RCC 7860 (cell line): ENCODE results near the gene CCDC196.

ENCODE experiments used
- DNase-seq: peaks from one replicate; pipeline ENCODE4 v3.0.0-alpha.2; 2015; ENCODE audit warnings: low spot score
- FAIRE-seq: peaks from 2 replicates; lab custom pipeline; 2012; peaks lifted over from hg19 to GRCh38; lab: Jason Lieb, UNC

Gene CCDC196, protein sequence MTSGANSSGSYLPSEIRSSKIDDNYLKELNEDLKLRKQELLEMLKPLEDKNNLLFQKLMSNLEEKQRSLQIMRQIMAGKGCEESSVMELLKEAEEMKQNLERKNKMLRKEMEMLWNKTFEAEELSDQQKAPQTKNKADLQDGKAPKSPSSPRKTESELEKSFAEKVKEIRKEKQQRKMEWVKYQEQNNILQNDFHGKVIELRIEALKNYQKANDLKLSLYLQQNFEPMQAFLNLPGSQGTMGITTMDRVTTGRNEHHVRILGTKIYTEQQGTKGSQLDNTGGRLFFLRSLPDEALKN

DNA sequence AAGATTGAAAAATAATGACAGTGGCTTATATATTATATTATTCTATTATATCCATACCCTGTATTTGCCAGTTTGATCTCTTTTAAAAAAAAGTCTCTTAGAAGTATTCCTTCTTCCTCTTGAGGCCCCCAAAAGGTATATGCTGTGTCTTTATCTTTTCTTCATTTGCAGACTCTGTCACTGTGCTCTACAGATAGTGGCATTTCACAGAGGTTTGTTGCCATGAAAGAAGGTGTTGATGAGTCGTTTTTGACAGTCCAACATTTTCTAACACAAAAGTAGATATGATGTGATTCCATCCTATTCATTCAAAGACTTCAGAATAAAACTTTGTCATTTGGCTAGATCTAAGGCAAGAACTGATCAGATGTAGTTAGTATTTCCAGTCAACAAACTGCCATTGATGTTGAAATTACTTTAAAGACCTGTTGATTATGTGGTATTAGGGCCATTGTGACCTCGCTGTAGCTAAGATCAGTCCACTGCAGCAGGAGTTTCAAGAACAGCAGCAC, at the start of gene CCDC196:
Gene CCDC196, plus strand, starts transcription at position 462 of the 512 bp plus-strand sequence. CDS start 132 bp downstream, outside the sequence.
- no peak for FAIRE-seq

DNA sequence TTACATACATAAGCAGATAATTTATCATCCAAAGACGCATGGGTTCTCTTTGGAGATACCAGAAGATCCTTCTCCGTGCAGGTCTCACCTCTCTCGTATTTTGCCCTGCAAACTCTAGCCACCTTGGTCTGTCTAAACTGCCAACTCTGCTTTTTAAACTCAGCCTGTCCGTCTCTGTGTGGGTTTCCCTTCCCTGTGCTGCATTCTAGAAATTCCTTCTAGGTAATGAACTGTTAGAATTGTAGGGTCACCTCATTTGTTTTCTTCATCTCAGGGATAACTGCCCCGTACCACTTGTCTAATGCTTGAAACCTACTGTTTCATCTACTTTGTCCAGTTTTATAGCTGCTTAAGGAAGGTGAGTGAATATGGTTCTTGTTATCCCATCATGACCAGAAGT, 45.4 kb upstream of the CCDC196 start:
- no peak for DNase-seq
- no peak for FAIRE-seq

More for the DNA sequence above, at the start of gene CCDC196:
- DNase-seq = no peak

DNA sequence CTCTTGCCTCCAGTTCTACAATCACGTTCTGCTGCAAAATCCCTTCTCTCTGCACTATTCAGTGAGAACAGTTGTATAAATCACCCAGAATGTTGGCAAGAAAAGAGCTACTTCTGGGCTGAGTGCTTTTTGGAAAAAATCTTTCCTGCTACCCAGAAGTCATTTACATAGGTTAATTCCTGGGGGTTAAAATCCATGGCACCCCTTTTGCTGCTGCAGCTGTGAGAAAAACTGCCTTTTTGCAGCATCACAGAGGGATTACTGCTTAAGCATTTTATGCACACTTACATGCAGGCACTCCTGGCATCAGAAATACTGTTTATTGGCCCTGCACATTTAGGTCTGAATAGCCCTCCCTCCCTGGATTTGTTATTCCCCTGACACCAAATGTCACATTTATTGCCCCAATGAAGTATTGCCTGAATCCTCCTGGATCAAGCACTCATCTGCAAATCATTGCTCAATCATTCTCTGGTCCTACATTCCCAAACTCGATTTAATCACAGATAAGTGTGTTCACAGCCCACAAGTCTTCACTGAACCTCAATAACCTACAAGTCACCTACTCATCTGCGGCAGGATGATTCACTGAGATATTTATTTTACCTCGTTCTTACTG, 43.1 kb upstream of the CCDC196 start:
- FAIRE-seq (no peak), DNase-seq (peak; percentile 10)

DNA sequence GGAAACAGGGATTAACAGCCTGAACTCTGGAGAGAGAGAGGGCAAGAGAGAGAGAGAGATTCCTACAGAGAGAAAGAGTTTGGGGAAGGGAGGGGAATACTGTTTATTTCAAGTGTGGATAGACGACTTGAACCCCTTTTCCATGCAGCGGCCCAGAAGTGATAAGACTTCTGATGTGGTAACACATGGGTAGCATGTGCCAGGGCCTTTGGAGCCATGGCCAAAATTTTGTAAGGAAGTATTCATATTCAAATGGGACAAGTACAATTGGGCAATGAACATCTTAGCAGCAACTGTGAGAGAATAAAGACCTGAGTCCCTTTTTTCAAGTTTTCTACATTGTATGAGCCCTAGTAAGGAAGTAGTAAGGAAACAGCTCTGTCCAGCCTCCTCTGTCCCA, 42.4 kb upstream of the CCDC196 start:
- no peak for DNase-seq
- no peak for FAIRE-seq

DNA sequence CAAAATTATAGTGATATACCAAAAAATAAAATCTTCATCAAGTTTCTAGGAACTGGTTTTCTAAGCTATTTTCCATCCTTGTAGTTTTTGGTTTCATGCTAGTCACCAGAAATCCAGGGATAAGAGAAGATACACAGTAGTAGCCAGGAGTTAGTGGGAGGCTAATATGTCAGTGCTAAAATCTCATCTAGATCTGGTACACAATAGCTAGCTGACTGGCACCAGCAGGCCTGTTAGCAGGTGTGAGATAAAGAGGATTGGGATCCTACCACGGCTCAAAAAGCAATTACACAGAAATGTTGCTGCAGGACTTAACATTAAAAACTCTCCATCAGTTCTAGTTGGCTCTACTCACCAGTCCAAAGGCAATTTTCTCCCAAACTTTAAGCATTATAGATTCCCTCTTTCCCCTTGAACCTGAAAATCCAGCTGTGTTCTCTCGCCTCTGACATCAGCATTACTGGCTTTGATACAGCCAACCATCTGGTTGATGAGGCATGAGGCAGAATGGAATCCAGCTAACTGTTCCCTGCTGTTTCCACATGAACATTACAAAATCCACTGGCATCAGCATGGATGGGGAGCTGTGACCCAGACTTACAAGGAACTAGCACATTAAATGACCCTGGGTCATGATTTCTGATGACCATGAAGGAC, 41.8 kb upstream of the CCDC196 start:
- DNase-seq = no peak
- FAIRE-seq = no peak

DNA sequence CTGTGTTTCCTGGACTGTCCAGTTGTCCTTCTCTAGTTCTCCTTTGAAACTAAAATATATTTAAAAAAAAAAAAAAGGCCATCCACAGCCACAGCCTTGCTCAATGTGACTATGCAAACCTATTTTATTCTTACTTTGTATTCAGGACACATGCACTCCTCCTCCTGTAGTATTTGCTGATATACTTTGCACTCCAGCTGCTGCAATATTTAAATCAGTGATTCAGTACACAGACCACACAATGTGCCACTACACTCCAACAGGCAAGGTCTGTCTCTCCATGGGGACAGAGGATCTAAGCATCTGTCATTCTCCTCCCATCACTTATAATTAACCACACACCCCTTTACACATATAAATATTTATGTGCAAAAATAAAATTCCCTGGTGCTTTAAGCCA, 40.2 kb upstream of the CCDC196 start:
- FAIRE-seq (no peak), DNase-seq (no peak)

DNA sequence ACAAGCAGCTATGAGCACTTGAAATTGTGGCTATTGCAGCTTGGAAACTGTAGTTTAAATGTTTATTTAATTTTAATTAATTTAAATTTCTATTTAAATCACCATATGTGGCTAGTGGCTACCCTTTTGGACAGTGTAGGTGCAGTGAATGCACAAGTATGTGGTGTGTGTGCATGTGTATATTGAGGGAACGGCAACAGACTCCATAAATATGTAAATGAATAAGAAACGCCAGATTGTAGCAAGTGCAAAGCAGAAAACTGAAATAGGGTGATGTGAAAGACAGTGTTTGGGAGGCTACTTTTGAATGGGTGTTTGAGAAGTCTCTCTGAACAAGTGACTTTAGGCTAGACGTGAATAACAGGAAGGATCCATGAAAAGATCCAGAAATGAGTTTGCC, 32.7 kb upstream of the CCDC196 start:
- no peak for FAIRE-seq
- no peak for DNase-seq

DNA sequence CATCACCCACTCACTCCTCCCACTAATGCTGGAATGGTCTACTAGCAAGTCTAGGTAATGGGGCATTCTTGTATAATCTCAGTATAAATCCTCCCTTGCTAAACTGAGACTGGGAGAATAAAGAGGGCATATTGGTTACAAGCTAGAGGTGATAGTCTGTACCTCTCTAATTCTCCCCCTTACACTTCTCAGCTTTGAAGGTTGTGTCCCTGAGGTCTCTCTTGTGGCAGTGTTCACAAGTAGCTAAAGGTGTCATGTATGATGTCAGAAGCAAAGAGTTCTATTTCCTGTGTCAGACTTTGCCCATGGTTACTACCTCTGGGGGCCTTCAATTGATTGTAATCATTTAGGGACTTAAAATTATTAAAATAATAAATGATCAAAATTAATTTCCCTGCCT, 26.6 kb upstream of the CCDC196 start:
- DNase-seq (no peak), FAIRE-seq (no peak)

DNA sequence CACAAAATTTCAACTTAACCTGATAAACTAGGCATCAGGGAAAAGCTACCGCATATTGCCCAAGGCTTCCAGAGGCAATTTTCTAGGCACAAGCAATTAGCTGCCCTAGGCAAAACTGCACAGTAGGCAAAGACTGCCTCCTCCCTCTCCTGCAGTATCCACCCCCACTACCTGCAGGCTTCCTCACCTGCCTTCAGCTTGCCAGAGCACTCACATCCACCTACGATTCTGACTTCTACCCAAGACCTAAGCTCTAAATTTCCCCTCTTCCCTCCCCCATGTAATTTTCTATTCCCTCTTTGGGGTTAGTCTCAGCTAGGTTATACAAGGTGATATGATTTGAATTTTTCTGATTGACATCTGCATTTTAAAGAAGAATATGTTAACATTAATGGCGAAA, 21.9 kb upstream of the CCDC196 start:
- DNase-seq = no peak
- no peak for FAIRE-seq

DNA sequence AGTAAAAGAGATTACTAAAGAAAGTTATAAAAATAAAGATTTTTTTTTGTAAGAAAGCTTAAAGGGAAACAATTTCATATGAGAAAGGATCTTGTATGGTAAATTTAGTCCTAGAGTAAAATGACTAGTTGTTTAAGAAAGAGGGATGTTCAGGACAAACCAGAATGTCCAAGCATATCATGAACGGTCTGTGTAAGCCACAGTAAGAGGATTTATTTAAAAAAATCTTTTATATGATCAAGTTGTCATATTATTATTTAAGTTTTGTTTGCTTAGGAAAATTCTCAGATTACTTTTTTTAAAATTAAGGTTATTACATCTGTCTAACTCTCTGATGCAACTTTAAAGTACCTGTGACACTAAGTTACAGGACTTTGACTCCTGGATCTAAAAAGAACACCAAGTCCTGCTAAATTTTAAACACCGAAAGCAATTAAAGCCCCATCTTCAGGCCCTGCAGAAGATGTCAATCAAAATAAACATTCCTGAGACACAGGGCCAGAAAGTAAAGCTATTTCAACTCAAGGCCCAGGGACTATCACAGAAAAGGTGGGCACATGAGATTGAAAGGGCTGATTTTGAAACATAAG, 17.3 kb upstream of the CCDC196 start:
- DNase-seq (no peak), FAIRE-seq (no peak)

DNA sequence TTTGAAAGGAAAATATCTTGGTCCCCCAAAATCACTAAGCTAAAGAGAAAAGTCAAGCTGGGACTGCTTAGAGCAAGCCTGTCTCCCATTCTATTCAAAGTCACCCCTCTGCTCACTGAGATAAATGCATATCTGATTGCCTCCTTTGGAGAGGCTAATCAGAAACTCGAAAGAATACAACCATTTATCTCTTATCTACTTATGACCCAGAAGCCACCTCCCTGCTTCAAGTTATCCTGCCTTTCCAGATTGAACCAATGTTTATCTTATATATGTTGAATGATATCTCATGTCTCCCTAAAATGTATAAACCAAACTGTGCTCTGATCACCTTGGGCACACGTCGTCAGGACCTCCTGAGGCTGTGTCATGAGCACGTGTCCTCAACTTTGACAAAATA, 14.6 kb upstream of the CCDC196 start:
- DNase-seq = no peak
- no peak for FAIRE-seq

DNA sequence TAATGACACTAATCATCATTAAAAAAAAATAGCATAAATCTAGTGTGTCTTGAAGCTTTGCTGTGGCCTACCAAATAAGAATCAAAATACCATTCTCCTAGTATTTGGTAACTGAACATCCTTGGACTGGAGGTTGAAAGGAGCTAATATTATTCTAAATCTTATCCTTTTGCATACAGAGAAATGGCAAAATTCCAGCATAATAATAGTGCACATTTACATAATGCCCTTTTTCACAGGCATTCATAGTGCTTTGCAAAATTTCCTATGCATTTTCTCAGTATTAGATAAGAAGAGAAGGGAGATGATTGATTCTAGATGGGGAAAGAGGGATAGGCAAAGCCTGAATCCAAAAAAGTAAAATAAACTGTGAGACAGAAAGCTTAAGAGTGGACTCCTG, 13.9 kb upstream of the CCDC196 start:
- DNase-seq = no peak
- no peak for FAIRE-seq

DNA sequence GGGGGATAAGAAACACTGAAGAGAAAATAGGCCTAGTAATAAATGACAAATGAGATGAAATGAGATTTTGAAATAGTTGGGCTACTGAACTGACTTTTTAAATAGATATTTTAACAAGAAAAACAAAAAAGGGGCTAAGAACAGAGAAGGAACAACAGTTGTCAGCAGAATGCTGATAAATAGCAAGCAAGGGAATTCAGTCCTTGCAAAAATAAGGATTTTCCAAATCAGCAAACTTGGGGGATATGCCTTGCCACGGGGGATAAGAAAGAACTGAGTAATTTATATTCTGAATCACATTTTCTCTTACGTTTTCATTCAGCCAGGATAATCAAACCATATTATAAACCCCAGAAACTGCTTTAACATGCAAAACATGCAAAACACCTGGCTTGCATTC, 12.9 kb upstream of the CCDC196 start:
- no peak for FAIRE-seq
- DNase-seq = no peak

DNA sequence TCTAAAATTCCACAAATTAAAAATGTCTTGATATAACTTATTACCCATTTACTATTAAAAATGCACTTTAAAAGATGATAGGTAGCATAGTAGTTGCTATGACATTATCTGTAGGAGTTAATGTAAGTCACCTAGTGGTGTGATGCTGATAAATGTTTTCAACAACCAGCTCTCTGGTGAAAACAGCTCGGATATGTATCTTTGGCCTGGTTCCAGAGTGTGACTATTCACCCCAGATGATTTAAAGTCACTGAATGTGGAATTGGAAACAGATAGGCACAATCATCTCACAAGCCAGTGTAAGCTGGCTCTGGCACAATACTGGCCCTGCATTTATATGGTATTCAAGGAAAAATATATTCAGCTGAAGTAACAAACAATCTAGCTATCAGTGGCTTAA, 9.2 kb upstream of the CCDC196 start:
- FAIRE-seq (no peak), DNase-seq (peak; percentile 10)

DNA sequence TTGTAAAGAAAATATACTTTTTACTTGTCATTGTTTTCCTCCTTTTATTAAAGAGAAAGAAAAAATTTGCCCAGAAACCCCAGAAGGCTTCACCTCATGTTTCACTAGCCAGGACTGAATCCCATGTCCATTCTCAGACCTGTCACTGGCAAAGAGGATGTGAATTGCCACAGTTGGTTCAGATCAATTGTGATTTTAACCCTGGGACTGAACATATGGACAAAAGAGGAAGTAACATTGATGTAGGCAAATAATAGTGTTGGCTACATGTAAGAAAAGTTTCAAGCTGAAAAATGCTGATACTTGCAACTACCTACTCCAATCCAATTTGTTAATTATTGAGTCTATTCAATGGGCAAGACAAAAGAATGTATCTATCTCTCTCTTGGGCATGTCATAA, 8.6 kb upstream of the CCDC196 start:
- FAIRE-seq (no peak), DNase-seq (no peak)

DNA sequence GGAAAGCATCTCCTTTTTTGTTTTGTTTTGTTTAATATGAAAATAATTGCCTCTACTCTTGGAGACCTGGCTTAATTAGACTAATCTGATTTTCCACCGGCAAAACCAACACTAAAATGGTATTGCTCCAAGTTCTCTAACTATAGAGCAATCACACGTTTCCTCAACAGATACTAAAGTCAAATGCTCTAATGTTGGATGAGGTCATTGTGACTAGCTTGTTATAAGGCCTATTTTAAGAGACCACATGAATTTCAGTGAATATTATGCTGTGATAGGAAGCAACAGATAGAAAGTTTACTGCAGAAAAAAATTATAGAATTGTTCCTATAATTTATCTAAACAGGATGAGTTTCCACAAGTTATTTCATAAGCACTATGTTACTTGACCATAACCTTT, 3.3 kb upstream of the CCDC196 start:
- FAIRE-seq (no peak), DNase-seq (no peak)

DNA sequence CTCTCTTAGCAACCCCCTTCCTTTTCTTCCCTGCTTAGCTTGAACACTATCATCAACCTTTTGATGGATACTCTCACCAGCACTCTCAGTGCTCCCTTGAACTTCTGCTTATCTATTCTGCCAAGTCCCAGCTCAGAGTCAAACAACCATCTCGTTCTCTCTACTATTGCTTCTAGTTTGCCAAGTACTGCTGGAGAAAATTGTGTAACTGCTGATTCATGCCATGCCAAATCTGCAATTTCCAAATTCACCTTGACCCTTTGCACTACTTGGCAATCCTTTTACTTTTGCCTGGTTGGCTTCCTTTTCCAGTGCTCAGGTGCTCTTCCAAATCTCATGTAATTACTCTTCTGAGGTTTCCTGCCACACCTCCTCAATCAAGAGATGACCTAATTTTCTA, 2.8 kb upstream of the CCDC196 start:
- FAIRE-seq = no peak
- no peak for DNase-seq

DNA sequence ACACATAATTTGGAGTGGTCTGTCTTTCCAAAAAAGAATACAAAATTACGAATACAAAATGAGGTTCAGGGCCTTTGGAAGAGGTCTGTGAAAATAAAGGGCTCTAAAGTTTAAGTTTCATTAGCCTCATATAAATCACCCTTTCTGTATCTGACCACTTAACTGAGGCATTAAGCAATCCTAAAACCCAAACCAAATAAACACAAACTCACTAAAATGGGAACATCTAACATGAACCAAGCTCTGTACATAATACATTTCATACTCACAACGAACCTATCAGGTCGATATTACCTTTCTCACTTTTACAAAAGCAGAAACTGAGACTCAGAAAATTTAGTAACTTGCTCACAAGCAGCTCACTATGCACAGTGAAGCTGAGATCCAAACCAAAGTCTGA, 1.1 kb upstream of the CCDC196 start:
- no peak for FAIRE-seq

DNA sequence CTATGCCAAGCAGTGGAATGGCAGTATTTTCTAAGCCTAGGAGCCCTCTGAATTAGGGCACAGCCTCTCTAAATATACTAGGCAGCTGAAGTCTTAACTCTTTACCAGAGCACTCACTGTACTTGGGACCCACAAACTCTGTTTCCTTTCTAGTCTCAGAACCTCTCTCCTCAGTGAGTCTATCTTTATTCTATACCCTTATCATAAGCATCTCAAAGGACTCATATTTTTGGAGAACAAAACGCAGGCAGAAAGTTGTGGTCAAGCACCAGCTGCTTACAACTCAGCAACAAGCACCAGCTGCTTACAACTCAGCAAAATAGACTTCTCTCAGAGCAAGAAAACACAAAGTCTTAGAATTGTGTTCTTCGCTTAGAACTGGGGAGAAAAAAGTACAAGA, 993 bp downstream of the CCDC196 start:
- DNase-seq (no peak), FAIRE-seq (no peak)

More for the DNA sequence above, 1.1 kb upstream of the CCDC196 start:
- DNase-seq = no peak

DNA sequence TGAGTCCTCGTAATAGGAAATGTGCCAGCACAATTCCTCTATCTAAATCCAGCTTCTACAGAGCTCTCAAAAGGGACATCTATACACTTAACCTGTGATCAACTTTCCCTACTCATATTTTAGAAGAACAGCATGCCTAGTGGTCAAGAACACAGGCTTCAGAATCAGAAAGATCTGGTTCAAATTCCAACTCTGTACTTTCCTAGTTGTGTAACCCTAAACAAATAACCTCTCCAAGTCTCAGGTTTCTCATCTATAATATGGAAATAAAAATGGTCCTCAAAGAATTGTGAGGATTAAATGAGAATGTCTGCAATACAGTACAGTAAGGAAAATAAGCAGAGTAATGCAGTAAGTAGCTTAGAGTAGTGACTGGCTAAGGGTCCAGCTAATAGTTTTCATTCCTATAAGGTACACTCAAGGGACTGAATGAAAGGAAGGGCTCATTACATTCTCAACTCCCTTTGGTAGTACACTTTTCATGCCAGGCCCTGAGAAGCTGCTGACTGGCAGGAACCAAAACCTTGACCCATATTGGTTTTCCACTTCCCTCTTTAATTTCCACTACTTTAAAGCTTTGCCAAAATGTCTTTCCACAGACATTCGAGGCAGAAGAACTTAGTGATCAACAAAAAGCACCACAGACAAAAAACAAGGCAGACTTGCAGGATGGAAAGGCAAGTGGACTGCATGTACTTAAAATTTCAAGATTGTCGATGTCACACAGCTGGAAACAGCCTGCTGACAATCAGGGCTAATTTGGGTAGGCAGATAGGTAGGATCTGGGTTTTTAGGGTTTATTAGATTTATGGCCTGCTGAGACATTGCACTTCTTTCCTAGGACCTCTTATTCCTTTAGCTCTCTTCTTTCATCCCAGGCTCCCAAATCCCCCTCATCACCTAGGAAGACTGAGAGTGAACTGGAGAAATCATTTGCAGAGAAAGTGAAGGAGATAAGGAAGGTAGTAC, 4.3 kb downstream of the CCDC196 start:
- FAIRE-seq (no peak), DNase-seq (no peak)

DNA sequence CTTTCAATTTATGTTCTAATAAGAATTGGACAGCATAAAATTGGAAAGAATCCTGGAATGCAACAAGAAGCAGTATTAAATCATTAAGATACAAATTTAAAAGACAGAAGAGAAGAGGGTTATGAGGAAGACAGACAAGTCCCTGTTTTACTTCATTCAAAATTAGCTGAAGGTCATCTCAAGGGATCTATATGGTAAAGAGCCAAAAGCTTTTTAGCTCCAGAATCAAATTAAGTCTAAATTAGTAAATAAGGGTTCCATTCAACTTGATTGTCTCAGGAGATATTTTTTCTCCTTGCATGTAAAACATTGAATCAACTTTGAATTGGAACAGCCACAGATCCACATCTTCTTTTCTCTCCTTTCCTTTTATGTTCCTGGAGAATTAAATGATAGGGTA, 7.6 kb downstream of the CCDC196 start:
- DNase-seq (no peak), FAIRE-seq (no peak)
